Uterus (tissue), 2 donors: ENCODE measurements around the gene CTNND2.

Experiments used
- CTCF ChIP-seq, 4 experiments: fragments of 200-600 bp in 2 of 4; fragments of 450-650 bp in 2 of 4; sonication (generic) in 2 of 4; IDR thresholded peaks; one replicate each; pipeline ENCODE4 v1.5.1; 2016 to 2019; ENCODE audit warnings: antibody characterized with exemption in 4 of 4, mild to moderate bottlenecking in 2 of 4, moderate library complexity in 1 of 4
- POLR2A ChIP-seq, 2 donors: fragments of 450-650 bp; IDR thresholded peaks; one replicate each; pipeline ENCODE4 v1.6.1; 2016; ENCODE audit warnings: antibody characterized with exemption in 2 of 2, mild to moderate bottlenecking in 1 of 2, moderate library complexity in 1 of 2

- TF ChIP-seq CTCF (IDR thresholded peaks at IDR 0.05) (no peak), POLR2A (IDR thresholded peaks at IDR 0.05) (no peak)
Observed at GRCh38 chr5:11724940-11725339, 179.3 kb downstream of the CTNND2 start.
